ENCODE measurements around the gene PTPRT. TPM values are rescaled to one million over a fixed set of nuclear protein-coding genes. Genes with fewer than 3 reads are reported as not detected.

Gene PTPRT
- total and polyA plus RNA-seq, 2 experiments from 2014 or later, result not detected

DNA sequence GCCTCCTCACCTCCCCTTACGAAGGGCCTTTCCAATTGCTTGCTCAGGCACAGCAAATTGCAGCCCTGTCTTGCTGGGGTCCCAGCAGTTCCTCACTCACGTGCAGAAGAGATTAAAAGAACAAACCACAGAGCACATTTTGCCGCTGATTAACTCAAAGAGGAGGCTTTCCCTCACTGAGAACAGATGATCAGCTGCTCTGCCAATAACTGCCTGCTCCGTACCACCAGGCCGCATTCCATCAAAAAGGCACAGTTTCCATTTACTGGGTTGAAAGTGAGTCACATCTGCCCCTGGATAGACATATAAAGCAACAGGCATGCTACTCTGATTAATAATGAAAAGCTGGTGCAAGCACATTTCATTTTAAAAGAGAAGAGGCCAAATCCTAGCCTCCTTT lies 446.8 kb downstream of the PTPRT start (continued):
- TF ChIP-seq, protein P1, sequence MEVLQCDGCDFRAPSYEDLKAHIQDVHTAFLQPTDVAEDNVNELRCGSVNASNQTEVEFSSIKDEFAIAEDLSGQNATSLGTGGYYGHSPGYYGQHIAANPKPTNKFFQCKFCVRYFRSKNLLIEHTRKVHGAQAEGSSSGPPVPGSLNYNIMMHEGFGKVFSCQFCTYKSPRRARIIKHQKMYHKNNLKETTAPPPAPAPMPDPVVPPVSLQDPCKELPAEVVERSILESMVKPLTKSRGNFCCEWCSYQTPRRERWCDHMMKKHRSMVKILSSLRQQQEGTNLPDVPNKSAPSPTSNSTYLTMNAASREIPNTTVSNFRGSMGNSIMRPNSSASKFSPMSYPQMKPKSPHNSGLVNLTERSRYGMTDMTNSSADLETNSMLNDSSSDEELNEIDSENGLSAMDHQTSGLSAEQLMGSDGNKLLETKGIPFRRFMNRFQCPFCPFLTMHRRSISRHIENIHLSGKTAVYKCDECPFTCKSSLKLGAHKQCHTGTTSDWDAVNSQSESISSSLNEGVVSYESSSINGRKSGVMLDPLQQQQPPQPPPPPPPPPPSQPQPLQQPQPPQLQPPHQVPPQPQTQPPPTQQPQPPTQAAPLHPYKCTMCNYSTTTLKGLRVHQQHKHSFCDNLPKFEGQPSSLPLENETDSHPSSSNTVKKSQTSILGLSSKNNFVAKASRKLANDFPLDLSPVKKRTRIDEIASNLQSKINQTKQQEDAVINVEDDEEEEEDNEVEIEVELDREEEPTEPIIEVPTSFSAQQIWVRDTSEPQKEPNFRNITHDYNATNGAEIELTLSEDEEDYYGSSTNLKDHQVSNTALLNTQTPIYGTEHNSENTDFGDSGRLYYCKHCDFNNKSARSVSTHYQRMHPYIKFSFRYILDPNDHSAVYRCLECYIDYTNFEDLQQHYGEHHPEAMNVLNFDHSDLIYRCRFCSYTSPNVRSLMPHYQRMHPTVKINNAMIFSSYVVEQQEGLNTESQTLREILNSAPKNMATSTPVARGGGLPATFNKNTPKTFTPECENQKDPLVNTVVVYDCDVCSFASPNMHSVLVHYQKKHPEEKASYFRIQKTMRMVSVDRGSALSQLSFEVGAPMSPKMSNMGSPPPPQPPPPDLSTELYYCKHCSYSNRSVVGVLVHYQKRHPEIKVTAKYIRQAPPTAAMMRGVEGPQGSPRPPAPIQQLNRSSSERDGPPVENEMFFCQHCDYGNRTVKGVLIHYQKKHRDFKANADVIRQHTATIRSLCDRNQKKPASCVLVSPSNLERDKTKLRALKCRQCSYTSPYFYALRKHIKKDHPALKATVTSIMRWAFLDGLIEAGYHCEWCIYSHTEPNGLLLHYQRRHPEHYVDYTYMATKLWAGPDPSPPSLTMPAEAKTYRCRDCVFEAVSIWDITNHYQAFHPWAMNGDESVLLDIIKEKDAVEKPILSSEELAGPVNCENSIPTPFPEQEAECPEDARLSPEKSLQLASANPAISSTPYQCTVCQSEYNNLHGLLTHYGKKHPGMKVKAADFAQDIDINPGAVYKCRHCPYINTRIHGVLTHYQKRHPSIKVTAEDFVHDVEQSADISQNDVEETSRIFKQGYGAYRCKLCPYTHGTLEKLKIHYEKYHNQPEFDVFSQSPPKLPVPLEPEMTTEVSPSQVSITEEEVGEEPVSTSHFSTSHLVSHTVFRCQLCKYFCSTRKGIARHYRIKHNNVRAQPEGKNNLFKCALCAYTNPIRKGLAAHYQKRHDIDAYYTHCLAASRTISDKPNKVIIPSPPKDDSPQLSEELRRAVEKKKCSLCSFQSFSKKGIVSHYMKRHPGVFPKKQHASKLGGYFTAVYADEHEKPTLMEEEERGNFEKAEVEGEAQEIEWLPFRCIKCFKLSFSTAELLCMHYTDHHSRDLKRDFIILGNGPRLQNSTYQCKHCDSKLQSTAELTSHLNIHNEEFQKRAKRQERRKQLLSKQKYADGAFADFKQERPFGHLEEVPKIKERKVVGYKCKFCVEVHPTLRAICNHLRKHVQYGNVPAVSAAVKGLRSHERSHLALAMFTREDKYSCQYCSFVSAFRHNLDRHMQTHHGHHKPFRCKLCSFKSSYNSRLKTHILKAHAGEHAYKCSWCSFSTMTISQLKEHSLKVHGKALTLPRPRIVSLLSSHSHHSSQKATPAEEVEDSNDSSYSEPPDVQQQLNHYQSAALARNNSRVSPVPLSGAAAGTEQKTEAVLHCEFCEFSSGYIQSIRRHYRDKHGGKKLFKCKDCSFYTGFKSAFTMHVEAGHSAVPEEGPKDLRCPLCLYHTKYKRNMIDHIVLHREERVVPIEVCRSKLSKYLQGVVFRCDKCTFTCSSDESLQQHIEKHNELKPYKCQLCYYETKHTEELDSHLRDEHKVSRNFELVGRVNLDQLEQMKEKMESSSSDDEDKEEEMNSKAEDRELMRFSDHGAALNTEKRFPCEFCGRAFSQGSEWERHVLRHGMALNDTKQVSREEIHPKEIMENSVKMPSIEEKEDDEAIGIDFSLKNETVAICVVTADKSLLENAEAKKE (CRISPR knock-in tag; IDR thresholded peaks at IDR 0.05), result no peak
- TF ChIP-seq EZH2 (IDR thresholded peaks at IDR 0.05; ENCODE audit: low read depth, unreplicated experiment) (no peak), JUNB (IDR thresholded peaks at IDR 0.05; ENCODE audit: unreplicated experiment) (no peak), NANOG (IDR thresholded peaks at IDR 0.05; ENCODE audit: borderline replicate concordance) (no peak), POLR2AphosphoS5 (IDR thresholded peaks at IDR 0.05; ENCODE audit: low read depth) (no peak)
- TF ChIP-seq, protein P2, sequence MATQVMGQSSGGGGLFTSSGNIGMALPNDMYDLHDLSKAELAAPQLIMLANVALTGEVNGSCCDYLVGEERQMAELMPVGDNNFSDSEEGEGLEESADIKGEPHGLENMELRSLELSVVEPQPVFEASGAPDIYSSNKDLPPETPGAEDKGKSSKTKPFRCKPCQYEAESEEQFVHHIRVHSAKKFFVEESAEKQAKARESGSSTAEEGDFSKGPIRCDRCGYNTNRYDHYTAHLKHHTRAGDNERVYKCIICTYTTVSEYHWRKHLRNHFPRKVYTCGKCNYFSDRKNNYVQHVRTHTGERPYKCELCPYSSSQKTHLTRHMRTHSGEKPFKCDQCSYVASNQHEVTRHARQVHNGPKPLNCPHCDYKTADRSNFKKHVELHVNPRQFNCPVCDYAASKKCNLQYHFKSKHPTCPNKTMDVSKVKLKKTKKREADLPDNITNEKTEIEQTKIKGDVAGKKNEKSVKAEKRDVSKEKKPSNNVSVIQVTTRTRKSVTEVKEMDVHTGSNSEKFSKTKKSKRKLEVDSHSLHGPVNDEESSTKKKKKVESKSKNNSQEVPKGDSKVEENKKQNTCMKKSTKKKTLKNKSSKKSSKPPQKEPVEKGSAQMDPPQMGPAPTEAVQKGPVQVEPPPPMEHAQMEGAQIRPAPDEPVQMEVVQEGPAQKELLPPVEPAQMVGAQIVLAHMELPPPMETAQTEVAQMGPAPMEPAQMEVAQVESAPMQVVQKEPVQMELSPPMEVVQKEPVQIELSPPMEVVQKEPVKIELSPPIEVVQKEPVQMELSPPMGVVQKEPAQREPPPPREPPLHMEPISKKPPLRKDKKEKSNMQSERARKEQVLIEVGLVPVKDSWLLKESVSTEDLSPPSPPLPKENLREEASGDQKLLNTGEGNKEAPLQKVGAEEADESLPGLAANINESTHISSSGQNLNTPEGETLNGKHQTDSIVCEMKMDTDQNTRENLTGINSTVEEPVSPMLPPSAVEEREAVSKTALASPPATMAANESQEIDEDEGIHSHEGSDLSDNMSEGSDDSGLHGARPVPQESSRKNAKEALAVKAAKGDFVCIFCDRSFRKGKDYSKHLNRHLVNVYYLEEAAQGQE (IDR thresholded peaks at IDR 0.05; ENCODE audit: unreplicated experiment), result no peak

DNA sequence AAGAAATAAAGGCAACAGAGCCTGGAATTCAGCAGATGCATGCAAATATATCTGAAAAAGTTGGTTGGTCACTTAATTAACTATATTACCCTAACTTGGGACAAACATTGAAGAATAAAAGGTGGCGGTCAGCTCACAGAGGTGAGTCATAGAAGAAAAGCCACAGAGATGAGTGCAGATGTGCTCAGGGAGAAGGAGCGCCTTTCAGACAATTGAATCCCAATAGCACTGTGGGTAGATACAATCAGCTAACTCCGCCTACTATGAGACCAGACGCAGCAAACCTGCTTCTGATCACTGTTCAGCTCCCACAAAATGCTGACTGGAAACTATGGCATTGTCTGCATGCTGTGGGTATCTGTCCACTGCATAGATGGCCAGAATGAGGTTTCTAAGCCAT lies 447.8 kb downstream of the PTPRT start:
- Histone ChIP-seq H2AFZ (no peak overlapping the region), H3K4me2 (no peak overlapping the region), H3K9me2 (ENCODE audit: insufficient read depth) (no peaks in the 10 kb centered on the region), H4K20me1 (replicated peaks; ENCODE audit: insufficient read depth) (no peaks in the 10 kb centered on the region), H3K4me1 (ENCODE audit: insufficient read depth) (no peaks in the 10 kb centered on the region), H3K4me3 (no peak overlapping the region), H3K27ac (ENCODE audit: low read depth) (no peak overlapping the region), H3K27me3 (ENCODE audit: insufficient read depth) (no peaks in the 10 kb centered on the region), H3K79me2 (replicated peaks; ENCODE audit: insufficient read depth) (no peaks in the 10 kb centered on the region), H3K36me3 (ENCODE audit: insufficient read depth) (no peaks in the 10 kb centered on the region), H3F3A (replicated peaks; ENCODE audit: low read depth) (no peaks in the 10 kb centered on the region)
- DNase-seq (ENCODE audit: low spot score) (no peak), ATAC-seq (no peak)
- Mint-ChIP-seq H3K27me3 (ENCODE audit: insufficient read depth, low read depth, poor library complexity) (no peaks in the 10 kb centered on the region), H3K4me3 (no peak overlapping the region), H3K27ac (no peak overlapping the region), H3K9me3 (peaks cover 100% of the 10 kb centered on the region), H3K4me1 (no peaks in the 10 kb centered on the region), H3K36me3 (ENCODE audit: low read depth) (peaks cover 26% of the 10 kb centered on the region)
- no peak for TF ChIP-seq STAT1 (IDR thresholded peaks at IDR 0.05; ENCODE audit: unreplicated experiment)
- no peak for TF ChIP-seq ZNF114 (CRISPR knock-in tag; IDR thresholded peaks at IDR 0.05)
- no peak for TF ChIP-seq EZH2 (IDR thresholded peaks at IDR 0.05; ENCODE audit: low read depth, unreplicated experiment)
- TF ChIP-seq ZNF331 (CRISPR knock-in tag; IDR thresholded peaks at IDR 0.05; ENCODE audit: low read depth), result no peak
- no peak for TF ChIP-seq NANOG (IDR thresholded peaks at IDR 0.05; ENCODE audit: borderline replicate concordance)
- no peak for TF ChIP-seq CREB1 (CRISPR knock-in tag; IDR thresholded peaks at IDR 0.05; ENCODE audit: low read depth)
- no peak for TF ChIP-seq EZH2phosphoT487 (IDR thresholded peaks at IDR 0.05; ENCODE audit: unreplicated experiment)
- no peak for TF ChIP-seq POLR2AphosphoS5 (IDR thresholded peaks at IDR 0.05; ENCODE audit: low read depth)
- TF ChIP-seq, protein P3, sequence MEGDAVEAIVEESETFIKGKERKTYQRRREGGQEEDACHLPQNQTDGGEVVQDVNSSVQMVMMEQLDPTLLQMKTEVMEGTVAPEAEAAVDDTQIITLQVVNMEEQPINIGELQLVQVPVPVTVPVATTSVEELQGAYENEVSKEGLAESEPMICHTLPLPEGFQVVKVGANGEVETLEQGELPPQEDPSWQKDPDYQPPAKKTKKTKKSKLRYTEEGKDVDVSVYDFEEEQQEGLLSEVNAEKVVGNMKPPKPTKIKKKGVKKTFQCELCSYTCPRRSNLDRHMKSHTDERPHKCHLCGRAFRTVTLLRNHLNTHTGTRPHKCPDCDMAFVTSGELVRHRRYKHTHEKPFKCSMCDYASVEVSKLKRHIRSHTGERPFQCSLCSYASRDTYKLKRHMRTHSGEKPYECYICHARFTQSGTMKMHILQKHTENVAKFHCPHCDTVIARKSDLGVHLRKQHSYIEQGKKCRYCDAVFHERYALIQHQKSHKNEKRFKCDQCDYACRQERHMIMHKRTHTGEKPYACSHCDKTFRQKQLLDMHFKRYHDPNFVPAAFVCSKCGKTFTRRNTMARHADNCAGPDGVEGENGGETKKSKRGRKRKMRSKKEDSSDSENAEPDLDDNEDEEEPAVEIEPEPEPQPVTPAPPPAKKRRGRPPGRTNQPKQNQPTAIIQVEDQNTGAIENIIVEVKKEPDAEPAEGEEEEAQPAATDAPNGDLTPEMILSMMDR (conservative IDR thresholded peaks at IDR 0.05; ENCODE audit: low read depth in 2 of 2), result no peak
- no peak for TF ChIP-seq JUNB (IDR thresholded peaks at IDR 0.05; ENCODE audit: unreplicated experiment)
